Mucosa of descending colon (tissue), 3 donors: ENCODE results near the gene TRAF3. TPM values are rescaled to one million over a fixed set of nuclear protein-coding genes. Genes with fewer than 3 reads are reported as not detected.
A peak's percentile ranks its signal among the peaks of the same experiment; 100 is the strongest.

Source experiments
- ATAC-seq: fragments of 200-7000 bp; cut with Tn5 transposase; one replicate; pipeline ENCODE4 v1.9.1; 2020; ENCODE audit warnings: mild to moderate bottlenecking, moderate library complexity
- DNase-seq, 3 donors: peaks; one replicate each; pipeline ENCODE4 v3.0.0-alpha.2; 2020
- H3K36me3 ChIP-seq: fragments of 200-600 bp; one replicate; pipeline ENCODE4 v1.8.0; 2021; ENCODE audit warnings: low read depth, mild to moderate bottlenecking
- H3K4me1 ChIP-seq: fragments of 200-600 bp; one replicate; pipeline ENCODE4 v1.8.0; 2021; ENCODE audit warnings: low read depth, mild to moderate bottlenecking
- H3K4me3 ChIP-seq: fragments of 200-600 bp; one replicate; pipeline ENCODE4 v1.8.0; 2021; ENCODE audit warnings: mild to moderate bottlenecking
- H3K9me3 ChIP-seq: fragments of 200-600 bp; one replicate; pipeline ENCODE4 v1.8.0; 2021; ENCODE audit warnings: mild to moderate bottlenecking
- intact Hi-C, 2 donors: fragments of 100-400 bp; cut with DNase I in 1 of 2; cut with micrococcal nuclease in 1 of 2; formaldehyde crosslinking; loops; one replicate each; pipeline versions ENCODE4 v1.11.0 to v1.11.1; 2022; cut with DNase I, micrococcal nuclease
- total RNA-seq, 3 donors: library from RNA; stranded (reverse); fragmentation: NEBNext Ultra II Directional in 2 of 3; extraction: Animal tissue kit (Norgen Biotek cat#: 25700) in 2 of 3; gene quantifications; one replicate each; pipeline versions ENCODE4 v1.2.1 to v1.2.4, GENCODE V29; 2021 to 2023
- TF ChIP-seq, protein P1 (sequence below): fragments of 200-600 bp; IDR thresholded peaks from one replicate; pipeline ENCODE4 v1.8.0; 2022; ENCODE audit warnings: antibody characterized with exemption, mild to moderate bottlenecking
- donor health status: DM: no; HTN: no; CAD: no; lungs with moderate emphysema.
- donor health status: DM: no; HTN: no; CAD: no.
- donor health status: DM: no; HTN: yes; CAD: no.

TRAF3 gene
- total RNA-seq, 3 donors from 2014 or later, result 20.9 to 36.0 (median 21.3) TPM

DNA sequence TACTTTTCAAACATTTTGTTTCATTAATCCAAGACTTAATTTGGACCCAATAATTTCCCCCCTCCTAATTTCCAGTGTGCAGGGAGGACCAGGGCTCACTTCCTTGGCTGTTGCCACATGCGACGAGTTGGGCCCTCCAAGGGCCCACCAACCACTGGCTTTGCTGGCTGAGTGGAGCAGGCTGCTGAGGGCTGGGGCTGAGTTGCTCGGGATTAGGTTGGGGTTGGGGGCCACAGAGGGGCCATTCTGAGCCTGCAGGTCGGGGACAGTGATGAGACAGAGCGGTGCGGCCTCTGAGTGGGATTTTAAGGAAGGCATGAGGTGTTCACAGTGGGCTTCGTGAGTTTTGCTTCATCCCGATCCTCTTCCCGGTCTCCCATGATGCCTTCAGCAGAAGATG, 6.1 kb upstream of the TRAF3 start:
- no peaks in the 10 kb centered on the region for H3K9me3 ChIP-seq
- TF ChIP-seq, protein P1, sequence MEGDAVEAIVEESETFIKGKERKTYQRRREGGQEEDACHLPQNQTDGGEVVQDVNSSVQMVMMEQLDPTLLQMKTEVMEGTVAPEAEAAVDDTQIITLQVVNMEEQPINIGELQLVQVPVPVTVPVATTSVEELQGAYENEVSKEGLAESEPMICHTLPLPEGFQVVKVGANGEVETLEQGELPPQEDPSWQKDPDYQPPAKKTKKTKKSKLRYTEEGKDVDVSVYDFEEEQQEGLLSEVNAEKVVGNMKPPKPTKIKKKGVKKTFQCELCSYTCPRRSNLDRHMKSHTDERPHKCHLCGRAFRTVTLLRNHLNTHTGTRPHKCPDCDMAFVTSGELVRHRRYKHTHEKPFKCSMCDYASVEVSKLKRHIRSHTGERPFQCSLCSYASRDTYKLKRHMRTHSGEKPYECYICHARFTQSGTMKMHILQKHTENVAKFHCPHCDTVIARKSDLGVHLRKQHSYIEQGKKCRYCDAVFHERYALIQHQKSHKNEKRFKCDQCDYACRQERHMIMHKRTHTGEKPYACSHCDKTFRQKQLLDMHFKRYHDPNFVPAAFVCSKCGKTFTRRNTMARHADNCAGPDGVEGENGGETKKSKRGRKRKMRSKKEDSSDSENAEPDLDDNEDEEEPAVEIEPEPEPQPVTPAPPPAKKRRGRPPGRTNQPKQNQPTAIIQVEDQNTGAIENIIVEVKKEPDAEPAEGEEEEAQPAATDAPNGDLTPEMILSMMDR, result no peak
- no peak overlapping the region for H3K4me3 ChIP-seq
- peak in 2 of 3 donors; percentile 7 to 22 for DNase-seq
- H3K36me3 ChIP-seq, result no peaks in the 10 kb centered on the region
- no peaks in the 10 kb centered on the region for H3K4me1 ChIP-seq
- intact Hi-C loops, result loop anchor here (10.0 kb wide), 2 partner anchors 144 to 154 kb away; partner anchors contain the start of gene AMN (in 1 of the 2)
- no peak for ATAC-seq

DNA sequence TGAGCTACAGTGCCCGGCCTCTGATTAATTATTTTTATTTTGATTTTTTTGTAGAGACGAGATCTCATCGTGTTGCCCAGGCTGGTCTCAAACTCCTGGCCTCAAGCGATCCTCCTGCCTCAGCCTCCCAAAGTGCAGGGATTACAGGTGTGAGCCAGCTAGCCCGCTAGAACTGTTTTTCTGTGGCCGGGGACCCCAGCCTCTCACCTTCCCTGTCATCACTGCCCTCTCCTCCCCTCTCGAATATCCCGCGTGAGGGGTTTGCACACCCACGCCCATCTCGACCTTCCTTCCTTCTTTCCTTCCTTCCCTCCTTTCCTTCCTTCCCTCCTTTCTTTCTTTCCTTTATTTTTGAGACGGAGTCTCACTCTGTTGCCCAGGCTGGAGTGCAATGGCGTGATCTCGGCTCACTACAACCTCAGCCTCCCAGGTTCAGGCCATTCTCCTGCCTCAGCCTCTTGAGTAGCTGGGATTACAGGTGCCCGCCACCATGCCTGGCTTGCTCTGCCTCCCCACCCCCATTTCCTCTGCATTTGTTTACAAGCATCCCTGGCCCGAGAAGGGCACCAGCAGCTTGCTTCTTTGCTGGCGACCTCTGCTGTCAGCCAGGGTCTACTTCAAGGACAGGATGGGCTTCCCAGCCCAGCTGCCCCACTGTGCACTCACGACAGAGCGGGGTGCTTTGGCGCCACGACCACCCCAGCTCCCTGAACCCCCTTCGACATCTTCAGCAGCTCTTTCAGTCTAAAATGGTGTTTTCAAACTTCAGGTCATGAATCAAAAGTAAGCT, 4.3 kb upstream of the TRAF3 start:
- intact Hi-C loops, result loop anchor here (10.0 kb wide), 2 partner anchors 142 to 152 kb away; partner anchors contain the start of gene AMN (in 1 of the 2)
- Histone ChIP-seq H3K4me3 (no peak overlapping the region), H3K9me3 (no peaks in the 10 kb centered on the region), H3K36me3 (no peaks in the 10 kb centered on the region), H3K4me1 (peaks cover 4% of the 10 kb centered on the region)
- DNase-seq (peak in 1 of 3 donors; percentile 49), ATAC-seq (no peak)
- TF ChIP-seq, protein P1, result no peak

DNA sequence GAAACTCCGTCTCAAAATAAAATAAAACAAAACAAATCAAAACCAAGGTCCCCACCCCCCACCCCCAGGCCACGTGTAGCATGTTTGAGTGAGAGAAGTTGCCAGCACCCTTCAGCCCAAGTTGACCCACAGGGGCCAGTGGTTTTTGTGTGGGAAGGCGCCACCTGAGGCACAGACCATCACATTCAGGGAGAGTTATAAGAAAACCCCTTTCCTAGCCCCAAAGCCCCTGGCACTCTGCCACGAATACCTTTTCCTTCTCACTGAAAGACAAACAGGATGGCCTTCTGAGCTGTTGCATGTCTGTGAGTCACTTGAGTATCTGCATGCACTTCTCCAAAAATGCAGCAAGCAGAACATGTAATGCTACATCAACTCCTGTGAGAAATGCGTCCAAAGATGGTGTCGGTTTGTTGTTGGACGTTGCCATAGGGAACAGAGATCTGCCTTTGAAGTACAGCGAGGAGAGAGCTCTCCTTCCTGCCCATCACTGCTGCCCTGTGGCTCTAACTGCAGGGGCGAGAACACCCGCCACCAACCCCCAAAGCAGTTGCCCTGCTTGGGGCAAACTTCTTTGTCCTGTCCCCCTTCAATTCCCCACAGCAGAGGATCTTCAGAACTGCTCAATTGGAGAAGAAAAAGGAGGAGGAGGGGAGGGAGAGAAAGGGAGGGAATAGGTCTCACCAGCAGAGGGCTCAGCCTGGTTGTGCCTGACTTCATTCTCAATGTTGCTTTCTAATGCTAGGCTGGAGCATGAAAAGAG, 2.7 kb upstream of the TRAF3 start:
- Histone ChIP-seq H3K4me1 (peaks cover 7% of the 10 kb centered on the region), H3K9me3 (no peaks in the 10 kb centered on the region), H3K4me3 (no peak overlapping the region), H3K36me3 (no peaks in the 10 kb centered on the region)
- DNase-seq, result peak; percentile 44 to 83 (median 52)
- intact Hi-C loops, result loop anchor here (10.0 kb wide), 2 partner anchors 140 to 150 kb away; partner anchors contain the start of gene AMN (in 1 of the 2)
- TF ChIP-seq, protein P1, result peak; percentile 57
- ATAC-seq, result peak; percentile 71

DNA sequence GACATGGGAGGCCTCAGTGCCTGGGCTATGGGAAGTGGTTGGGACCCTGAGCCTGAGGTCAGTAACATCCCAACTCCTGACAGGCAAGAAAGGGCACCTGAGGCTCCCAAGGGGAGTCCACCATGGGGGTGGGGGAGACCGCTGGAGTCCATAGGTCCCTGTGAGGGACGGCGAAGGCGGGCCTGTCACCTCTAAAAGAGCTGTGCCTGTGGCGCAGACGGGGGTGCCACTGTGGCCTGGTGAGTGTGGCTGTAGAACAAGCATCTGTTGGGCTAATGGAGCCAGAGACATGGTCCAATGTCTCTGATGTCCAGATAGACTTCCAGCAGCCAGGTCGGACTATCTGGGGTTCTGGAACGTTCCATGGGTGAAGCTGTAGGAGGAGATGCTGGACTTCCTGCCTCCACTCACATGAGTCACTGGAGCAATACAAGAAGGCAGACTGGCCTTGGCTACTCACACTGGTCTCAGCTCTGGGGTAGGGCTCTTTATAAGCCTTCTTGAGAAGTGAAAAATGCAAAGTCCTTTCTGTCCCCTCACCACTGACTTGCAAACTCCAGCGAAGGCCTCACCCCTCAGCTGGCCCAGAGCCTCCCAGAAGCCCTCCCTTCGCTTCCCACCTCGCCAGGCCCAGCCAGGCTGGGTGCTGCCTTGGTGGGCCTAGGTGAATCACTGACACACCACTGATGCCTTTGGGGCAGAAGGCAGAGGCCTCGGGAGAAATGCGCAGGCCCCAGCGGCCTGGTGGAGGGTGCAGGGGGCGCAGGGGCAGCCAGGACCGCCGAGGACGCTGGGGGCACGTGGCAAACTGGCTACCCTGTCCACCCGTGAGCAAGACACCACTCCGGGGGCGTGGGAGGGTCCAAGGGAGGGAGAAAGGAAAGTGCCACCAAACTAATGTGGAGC, 1.1 kb upstream of the TRAF3 start:
- DNase-seq, result peak; percentile 61 to 69 (median 63)
- TF ChIP-seq, protein P1, result no peak
- no peaks in the 10 kb centered on the region for H3K36me3 ChIP-seq
- peaks cover 7% of the 10 kb centered on the region for H3K4me1 ChIP-seq
- no peak overlapping the region for H3K4me3 ChIP-seq
- no peaks in the 10 kb centered on the region for H3K9me3 ChIP-seq
- intact Hi-C loops, result loop anchor here (10.0 kb wide), 2 partner anchors 139 to 149 kb away; partner anchors contain the start of gene AMN (in 1 of the 2)
- ATAC-seq, result peak; percentile 67
